Transverse colon (tissue), 4 donors: ENCODE results near the gene ME3.

Source experiments
- EP300 ChIP-seq: sonication (generic); formaldehyde crosslinking; IDR thresholded peaks from one replicate; pipeline ENCODE4 v1.6.1; 2017; ENCODE audit warnings: antibody characterized with exemption, low read depth
- POLR2A ChIP-seq: fragments of 450-650 bp; IDR thresholded peaks from one replicate; pipeline ENCODE4 v1.6.1; 2016; ENCODE audit warnings: antibody characterized with exemption, mild to moderate bottlenecking, moderate library complexity
- POLR2AphosphoS5 ChIP-seq, 3 donors: sonication (generic); formaldehyde crosslinking; IDR thresholded peaks; one replicate each; pipeline ENCODE4 v1.6.1; 2016; ENCODE audit warnings: antibody characterized with exemption in 3 of 3
- TF ChIP-seq, protein P1 (sequence below), 5 experiments: fragments of 200-600 bp in 3 of 5; fragments of 450-650 bp in 2 of 5; sonication (generic) in 3 of 5; IDR thresholded peaks; 1 replicate in 2 of 5; 2 replicates in 3 of 5; pipeline ENCODE4 v1.5.1; 2016 to 2017; ENCODE audit warnings: antibody characterized with exemption in 5 of 5, inconsistent platforms in 3 of 5, mild to moderate bottlenecking in 2 of 5, moderate library complexity in 1 of 5

DNA sequence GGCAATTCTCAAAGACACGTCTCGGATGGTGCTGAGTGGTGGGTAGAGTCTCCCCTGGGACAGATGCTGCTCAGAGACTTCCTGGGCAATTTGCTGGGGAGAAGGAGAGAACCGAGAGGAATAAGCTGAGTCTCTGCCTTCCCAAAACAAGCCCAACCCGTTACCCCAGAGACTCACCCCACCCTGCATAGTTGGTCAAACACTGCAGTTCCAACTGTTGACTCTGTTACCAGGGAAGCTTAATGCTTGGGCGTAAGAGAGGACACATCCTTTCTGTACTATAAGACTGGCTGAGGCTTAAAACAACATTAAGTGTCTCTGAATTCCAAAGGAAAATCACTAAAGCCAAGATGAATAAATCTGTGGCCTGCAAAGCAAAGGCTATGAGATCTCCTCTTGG lies 229.6 kb downstream of the ME3 start:
- TF ChIP-seq, protein P1, sequence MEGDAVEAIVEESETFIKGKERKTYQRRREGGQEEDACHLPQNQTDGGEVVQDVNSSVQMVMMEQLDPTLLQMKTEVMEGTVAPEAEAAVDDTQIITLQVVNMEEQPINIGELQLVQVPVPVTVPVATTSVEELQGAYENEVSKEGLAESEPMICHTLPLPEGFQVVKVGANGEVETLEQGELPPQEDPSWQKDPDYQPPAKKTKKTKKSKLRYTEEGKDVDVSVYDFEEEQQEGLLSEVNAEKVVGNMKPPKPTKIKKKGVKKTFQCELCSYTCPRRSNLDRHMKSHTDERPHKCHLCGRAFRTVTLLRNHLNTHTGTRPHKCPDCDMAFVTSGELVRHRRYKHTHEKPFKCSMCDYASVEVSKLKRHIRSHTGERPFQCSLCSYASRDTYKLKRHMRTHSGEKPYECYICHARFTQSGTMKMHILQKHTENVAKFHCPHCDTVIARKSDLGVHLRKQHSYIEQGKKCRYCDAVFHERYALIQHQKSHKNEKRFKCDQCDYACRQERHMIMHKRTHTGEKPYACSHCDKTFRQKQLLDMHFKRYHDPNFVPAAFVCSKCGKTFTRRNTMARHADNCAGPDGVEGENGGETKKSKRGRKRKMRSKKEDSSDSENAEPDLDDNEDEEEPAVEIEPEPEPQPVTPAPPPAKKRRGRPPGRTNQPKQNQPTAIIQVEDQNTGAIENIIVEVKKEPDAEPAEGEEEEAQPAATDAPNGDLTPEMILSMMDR (IDR thresholded peaks at IDR 0.05) = no peak
- TF ChIP-seq POLR2AphosphoS5 (IDR thresholded peaks at IDR 0.05) (no peak), EP300 (no peak), POLR2A (no peak)
